Mesendoderm (in vitro differentiated cells): Measurements from ENCODE around the gene OXER1.

Experiments used
- DNase-seq: peaks from one replicate; pipeline ENCODE4 v3.0.0; 2013
- H2AK5ac ChIP-seq: 2 replicates; pipeline ENCODE4 v1.6.1; 2013; ENCODE audit warnings: low read length, inconsistent platforms
- H2BK120ac ChIP-seq: 2 replicates; pipeline ENCODE4 v1.6.1; 2013; ENCODE audit warnings: low read depth, mild to moderate bottlenecking, low read length, moderate library complexity, mixed read lengths
- H2BK15ac ChIP-seq: replicated peaks from 2 replicates; pipeline ENCODE4 v1.6.1; 2013; ENCODE audit warnings: low read depth, mild to moderate bottlenecking, moderate library complexity
- H2BK5ac ChIP-seq: 2 replicates; pipeline ENCODE4 v1.6.1; 2013; ENCODE audit warnings: low read length, inconsistent platforms
- H3K18ac ChIP-seq: 2 replicates; pipeline ENCODE4 v1.6.1; 2013; ENCODE audit warnings: mild to moderate bottlenecking, low read length, mixed read lengths
- H3K23ac ChIP-seq: one replicate; pipeline ENCODE4 v1.6.1; 2013; ENCODE audit warnings: low read length
- H3K27ac ChIP-seq: 2 replicates; pipeline ENCODE4 v1.5.1; 2013; ENCODE audit warnings: low read depth, mild to moderate bottlenecking, inconsistent platforms, low read length, moderate library complexity
- H3K27me3 ChIP-seq: 2 replicates; pipeline ENCODE4 v1.6.1; 2013; ENCODE audit warnings: low read length, control low read depth, mild to moderate bottlenecking, inconsistent platforms; ENCODE audit not compliant: insufficient read depth, poor library complexity
- H3K36me3 ChIP-seq: 2 replicates; pipeline ENCODE4 v1.6.1; 2013; ENCODE audit warnings: low read length, inconsistent platforms; ENCODE audit not compliant: control insufficient read depth, insufficient read depth
- H3K4ac ChIP-seq: one replicate; pipeline ENCODE4 v1.6.1; 2013; ENCODE audit warnings: low read depth, mild to moderate bottlenecking, low read length, moderate library complexity
- H3K4me1 ChIP-seq: 2 replicates; pipeline ENCODE4 v1.6.1; 2013; ENCODE audit warnings: low read depth, low read length, inconsistent platforms; ENCODE audit not compliant: control insufficient read depth
- H3K4me2 ChIP-seq: 2 replicates; pipeline ENCODE4 v1.6.1; 2013; ENCODE audit warnings: low read length
- H3K4me3 ChIP-seq: 2 replicates; pipeline ENCODE4 v1.5.1; 2013; ENCODE audit warnings: mild to moderate bottlenecking, low read length
- H3K56ac ChIP-seq: one replicate; pipeline ENCODE4 v1.6.1; 2013; ENCODE audit warnings: low read length
- H3K79me1 ChIP-seq: 2 replicates; pipeline ENCODE4 v1.6.1; 2013; ENCODE audit warnings: low read length, inconsistent platforms
- H3K79me2 ChIP-seq: 2 replicates; pipeline ENCODE4 v1.6.1; 2013; ENCODE audit warnings: mild to moderate bottlenecking, low read length; ENCODE audit not compliant: control insufficient read depth, insufficient read depth
- H3K9ac ChIP-seq: 2 replicates; pipeline ENCODE4 v1.6.1; 2013; ENCODE audit warnings: low read length, inconsistent platforms
- H4K5ac ChIP-seq: one replicate; pipeline ENCODE4 v1.6.1; 2013; ENCODE audit warnings: low read length
- H4K8ac ChIP-seq: one replicate; pipeline ENCODE4 v1.6.1; 2013; ENCODE audit warnings: low read depth, mild to moderate bottlenecking, control low read depth, low read length, moderate library complexity
- WGBS: extraction: QIAGEN DNeasy Blood & Tissue Kit; methylation state at CpG from one replicate; pipeline ENCODE4 v1.1.7; 2013; ENCODE audit warnings: low lambda C conversion rate, missing lambda C conversion rate; ENCODE audit not compliant: insufficient coverage; ENCODE audit errors: extremely low coverage; 5-methylcytosine and 5-hydroxymethylcytosine counted together

Gene OXER1

GRCh38 chr2:42754021-42754775 lies 9.7 kb downstream of the OXER1 start:
- H3K23ac ChIP-seq: no peak overlapping the region
- no peaks in the 10 kb centered on the region for H3K79me2 ChIP-seq
- WGBS: no CpG with 5 or more reads among the region's 11 CpGs
- H2BK5ac ChIP-seq: no peak overlapping the region
- H3K4me2 ChIP-seq: no peak overlapping the region
- H3K27ac ChIP-seq: no peak overlapping the region
- no peak overlapping the region for H3K18ac ChIP-seq
- H2BK120ac ChIP-seq: no peak overlapping the region
- H3K9ac ChIP-seq: no peak overlapping the region
- no peak overlapping the region for H3K4ac ChIP-seq
- H4K8ac ChIP-seq: no peak overlapping the region
- H3K4me3 ChIP-seq: no peak overlapping the region
- no peaks in the 10 kb centered on the region for H3K36me3 ChIP-seq
- no peak overlapping the region for H3K56ac ChIP-seq
- H3K79me1 ChIP-seq: no peaks in the 10 kb centered on the region
- no peak overlapping the region for H4K5ac ChIP-seq
- no peak overlapping the region for H2AK5ac ChIP-seq
- no peaks in the 10 kb centered on the region for H3K27me3 ChIP-seq
- DNase-seq: no peak
- H2BK15ac ChIP-seq: no peak overlapping the region
- H3K4me1 ChIP-seq: no peaks in the 10 kb centered on the region

GRCh38 chr2:42752816-42753813 lies 10.8 kb downstream of the OXER1 start:
- Histone ChIP-seq H3K4me3 (no peak overlapping the region), H3K4ac (no peak overlapping the region)
- WGBS: no CpG with 5 or more reads among the region's 24 CpGs

GRCh38 chr2:42752314-42752713 lies 11.6 kb downstream of the OXER1 start:
- Histone ChIP-seq H4K5ac (no peak overlapping the region), H3K4me3 (no peak overlapping the region), H3K9ac (no peak overlapping the region), H3K36me3 (no peaks in the 10 kb centered on the region), H3K18ac (no peak overlapping the region), H3K27me3 (no peaks in the 10 kb centered on the region), H2BK5ac (no peak overlapping the region), H3K4ac (no peak overlapping the region), H2BK15ac (no peak overlapping the region), H3K4me2 (no peak overlapping the region), H3K23ac (no peak overlapping the region), H4K8ac (no peak overlapping the region), H3K79me1 (no peaks in the 10 kb centered on the region), H3K56ac (no peak overlapping the region), H3K27ac (no peak overlapping the region), H3K79me2 (no peaks in the 10 kb centered on the region), H2BK120ac (no peak overlapping the region), H2AK5ac (no peak overlapping the region), H3K4me1 (no peaks in the 10 kb centered on the region)
- DNase-seq: no peak
- WGBS: no CpG with 5 or more reads among the region's 2 CpGs

More at GRCh38 chr2:42752816-42753813, 10.8 kb downstream of the OXER1 start:
- Histone ChIP-seq H3K4me1 (no peaks in the 10 kb centered on the region), H3K36me3 (no peaks in the 10 kb centered on the region), H4K8ac (no peak overlapping the region), H3K56ac (no peak overlapping the region), H3K9ac (no peak overlapping the region), H2BK5ac (no peak overlapping the region), H3K4me2 (no peak overlapping the region), H2BK15ac (no peak overlapping the region), H2BK120ac (no peak overlapping the region), H3K79me1 (no peaks in the 10 kb centered on the region), H2AK5ac (no peak overlapping the region), H3K27ac (no peak overlapping the region), H3K23ac (no peak overlapping the region), H3K18ac (no peak overlapping the region), H3K79me2 (no peaks in the 10 kb centered on the region), H4K5ac (no peak overlapping the region), H3K27me3 (no peaks in the 10 kb centered on the region)
- no peak for DNase-seq

- WGBS: no CpG with 5 or more reads among the region's 4 CpGs
- Histone ChIP-seq H3K27ac (no peak overlapping the region), H3K4ac (no peak overlapping the region), H3K27me3 (no peaks in the 10 kb centered on the region), H3K56ac (no peak overlapping the region), H3K4me1 (no peaks in the 10 kb centered on the region), H2AK5ac (no peak overlapping the region), H4K5ac (no peak overlapping the region), H3K18ac (no peak overlapping the region), H3K36me3 (no peaks in the 10 kb centered on the region), H2BK120ac (no peak overlapping the region), H3K4me2 (no peak overlapping the region), H3K9ac (no peak overlapping the region), H2BK5ac (no peak overlapping the region), H3K79me2 (no peaks in the 10 kb centered on the region), H3K79me1 (no peaks in the 10 kb centered on the region), H4K8ac (no peak overlapping the region), H2BK15ac (no peak overlapping the region), H3K4me3 (no peak overlapping the region), H3K23ac (no peak overlapping the region)
- no peak for DNase-seq
Observed at GRCh38 chr2:42748840-42749239, 15.1 kb downstream of the OXER1 start.

- Histone ChIP-seq H2BK5ac (no peak overlapping the region), H3K79me1 (no peaks in the 10 kb centered on the region), H3K27me3 (no peaks in the 10 kb centered on the region), H3K4ac (no peak overlapping the region), H3K36me3 (no peaks in the 10 kb centered on the region), H2BK15ac (no peak overlapping the region), H3K4me1 (no peaks in the 10 kb centered on the region), H3K4me3 (no peak overlapping the region), H3K56ac (no peak overlapping the region), H2BK120ac (no peak overlapping the region), H4K5ac (no peak overlapping the region), H3K23ac (no peak overlapping the region), H2AK5ac (no peak overlapping the region), H3K4me2 (no peak overlapping the region), H3K9ac (no peak overlapping the region), H3K18ac (no peak overlapping the region), H3K79me2 (no peaks in the 10 kb centered on the region), H4K8ac (no peak overlapping the region), H3K27ac (no peak overlapping the region)
- no peak for DNase-seq
- WGBS: no CpG with 5 or more reads among the region's 3 CpGs
Observed at GRCh38 chr2:42747422-42747821, 16.5 kb downstream of the OXER1 start.
